PC-3 (cell line): ENCODE results near the gene SH3RF3. TPM values are rescaled to one million over a fixed set of nuclear protein-coding genes. Genes with fewer than 3 reads are reported as not detected.

ENCODE experiments used
- ATAC-seq: fragments of 200-7000 bp; cut with Tn5 transposase; 2 replicates; pipeline ENCODE4 v1.9.1; 2020; ENCODE audit warnings: mild to moderate bottlenecking, moderate library complexity
- BruUV-seq: library from RNA; stranded (reverse); fragments of 400-500 nt; replicated peaks from 2 replicates; lab custom pipeline; 2021; lab: Mats Ljungman, UMichigan
- CTCF ChIA-PET: fragments of 300-600 bp; sonication (Branson Sonifier 250); formaldehyde crosslinking; loops from one replicate; lab custom pipeline; 2022; ENCODE audit warnings: antibody characterized with exemption; lab: Charles Lee
- POLR2A ChIA-PET: fragments of 300-600 bp; sonication (Branson Sonifier 250); formaldehyde crosslinking; loops from one replicate; lab custom pipeline; 2022; ENCODE audit warnings: antibody characterized with exemption; ENCODE audit not compliant: unreplicated experiment; lab: Charles Lee
- DNase-seq: peaks from one replicate; pipeline ENCODE4 v3.0.0-alpha.2; 2015
- H2AFZ ChIP-seq: fragments of 300-600 bp; sonication (generic); 2 replicates; pipeline ENCODE4 v1.6.0; 2016; ENCODE audit warnings: antibody characterized with exemption, low read length
- H3F3A ChIP-seq: fragments of 300-600 bp; sonication (generic); one replicate; pipeline ENCODE4 v1.6.0; 2017; ENCODE audit warnings: antibody characterized with exemption, low read length, control low read depth, mild to moderate bottlenecking; ENCODE audit not compliant: unreplicated experiment
- H3K27ac ChIP-seq: fragments of 300-600 bp; sonication (generic); 2 replicates; pipeline ENCODE4 v1.5.1; 2016; ENCODE audit warnings: mild to moderate bottlenecking, low read length
- H3K27me3 ChIP-seq: fragments of 300-600 bp; sonication (generic); 2 replicates; pipeline ENCODE4 v1.6.1; 2016; ENCODE audit warnings: low read length, mixed read lengths
- H3K36me3 ChIP-seq: fragments of 300-600 bp; sonication (generic); 2 replicates; pipeline ENCODE4 v1.6.1; 2016; ENCODE audit warnings: low read depth, mixed run types, low read length, mixed read lengths
- H3K4me1 ChIP-seq: fragments of 300-600 bp; sonication (generic); 2 replicates; pipeline ENCODE4 v1.5.1; 2016; ENCODE audit warnings: low read length; ENCODE audit not compliant: insufficient read depth
- H3K4me2 ChIP-seq: fragments of 300-600 bp; sonication (generic); 2 replicates; pipeline ENCODE4 v1.6.0; 2016; ENCODE audit warnings: low read length
- H3K4me3 ChIP-seq: fragments of 300-600 bp; sonication (generic); 2 replicates; pipeline ENCODE4 v1.5.1; 2016; ENCODE audit warnings: mild to moderate bottlenecking, low read length, mixed read lengths
- H3K79me2 ChIP-seq: fragments of 300-600 bp; sonication (generic); 2 replicates; pipeline ENCODE4 v1.6.1; 2017; ENCODE audit warnings: low read length, mixed read lengths
- H3K9ac ChIP-seq: fragments of 300-600 bp; sonication (generic); 2 replicates; pipeline ENCODE4 v1.6.0; 2016; ENCODE audit warnings: mild to moderate bottlenecking, low read length
- H3K9me2 ChIP-seq: fragments of 300-600 bp; sonication (generic); replicated peaks from 2 replicates; pipeline ENCODE4 v1.6.1; 2016; ENCODE audit warnings: mixed run types, low read length, mixed read lengths
- H3K9me3 ChIP-seq: fragments of 300-600 bp; sonication (generic); 2 replicates; pipeline ENCODE4 v1.6.1; 2016; ENCODE audit warnings: low read length, mixed read lengths
- H4K20me1 ChIP-seq: fragments of 300-600 bp; sonication (generic); 2 replicates; pipeline ENCODE4 v1.6.1; 2016; ENCODE audit warnings: low read length, mixed read lengths
- CTCF ChIP-seq: fragments of 300-600 bp; sonication (generic); conservative IDR thresholded peaks from 2 replicates; pipeline ENCODE4 v1.5.1; 2017; ENCODE audit warnings: antibody characterized with exemption, low read depth, mild to moderate bottlenecking, low read length
- EZH2 ChIP-seq: fragments of 300-600 bp; sonication (generic); IDR thresholded peaks from one replicate; pipeline ENCODE4 v1.6.1; 2017; ENCODE audit warnings: antibody characterized with exemption, mild to moderate bottlenecking, low read length; ENCODE audit not compliant: unreplicated experiment
- EZH2phosphoT487 ChIP-seq: fragments of 300-600 bp; sonication (generic); IDR thresholded peaks from 2 replicates; pipeline ENCODE4 v1.6.1; 2018; ENCODE audit warnings: mild to moderate bottlenecking, antibody characterized with exemption, low read length, borderline replicate concordance
- intact Hi-C: fragments of 100-400 bp; cut with micrococcal nuclease; formaldehyde crosslinking; loops from 2 replicates; pipeline ENCODE4 v1.9.0; 2023
- total RNA-seq: library from RNA; depleted of rRNA; stranded (reverse); fragments of >200 nt; gene quantifications from 2 replicates; pipeline ENCODE4 v1.2.3, GENCODE V29; 2014

The SH3RF3 gene
- total RNA-seq, 1 experiment from 2014 or later = 11.7 TPM

GRCh38 chr2:109132626-109133025 is 3.6 kb downstream of the SH3RF3 start:
- H3K79me2 ChIP-seq = peaks cover 94% of the 10 kb centered on the region
- CTCF ChIA-PET = no interaction called here

GRCh38 chr2:109133746-109134145 is 4.7 kb downstream of the SH3RF3 start:
- ATAC-seq (no peak), DNase-seq (no peak)
- H3K36me3 ChIP-seq = no peaks in the 10 kb centered on the region
- intact Hi-C loops = loop anchor here (10.0 kb wide), 1 partner anchor 111 kb away; no protein-coding TSS in a partner anchor
- no peak overlapping the region for H3K27ac ChIP-seq
- no peaks in the 10 kb centered on the region for H3K27me3 ChIP-seq
- no peaks in the 10 kb centered on the region for H3K9me2 ChIP-seq
- TF ChIP-seq CTCF = no peak
- no peak for TF ChIP-seq EZH2phosphoT487
- no peak for TF ChIP-seq EZH2
- no peak overlapping the region for H3K4me3 ChIP-seq
- no TSS peak for BruUV-seq
- CTCF ChIA-PET = no interaction called here
- POLR2A ChIA-PET = no interaction called here
- peaks cover 29% of the 10 kb centered on the region for H3K4me1 ChIP-seq
- H2AFZ ChIP-seq = no peak overlapping the region
- peaks cover 55% of the 10 kb centered on the region for H4K20me1 ChIP-seq
- H3K9ac ChIP-seq = no peak overlapping the region
- no peaks in the 10 kb centered on the region for H3F3A ChIP-seq
- H3K4me2 ChIP-seq = no peak overlapping the region
- H3K79me2 ChIP-seq = peaks cover 100% of the 10 kb centered on the region
- no peaks in the 10 kb centered on the region for H3K9me3 ChIP-seq

More at GRCh38 chr2:109132626-109133025, 3.6 kb downstream of the SH3RF3 start:
- DNase-seq (no peak), ATAC-seq (no peak)
- Histone ChIP-seq H3K9ac (no peak overlapping the region), H3K36me3 (no peaks in the 10 kb centered on the region), H2AFZ (no peak overlapping the region), H3F3A (no peaks in the 10 kb centered on the region), H3K9me3 (no peaks in the 10 kb centered on the region), H3K4me3 (peak overlapping the region; percentile 91; the same call in 1 of the 2 replicates), H3K9me2 (no peaks in the 10 kb centered on the region), H3K27ac (no peak overlapping the region), H4K20me1 (peaks cover 52% of the 10 kb centered on the region), H3K4me1 (peaks cover 29% of the 10 kb centered on the region), H3K4me2 (peak overlapping the region; percentile 95), H3K27me3 (no peaks in the 10 kb centered on the region)
- TF ChIP-seq EZH2phosphoT487 = no peak
- no peak for TF ChIP-seq CTCF
- TF ChIP-seq EZH2 = no peak
- intact Hi-C loops = loop anchor here (10.0 kb wide), 1 partner anchor 112 kb away; no protein-coding TSS in a partner anchor
- BruUV-seq = no TSS peak
- POLR2A ChIA-PET = no interaction called here

- H3K9me3 ChIP-seq = no peaks in the 10 kb centered on the region
- no peak overlapping the region for H3K4me2 ChIP-seq
- TF ChIP-seq EZH2phosphoT487 (no peak), EZH2 (no peak), CTCF (no peak)
- no TSS peak for BruUV-seq
- H4K20me1 ChIP-seq = peaks cover 57% of the 10 kb centered on the region
- H3K9ac ChIP-seq = no peak overlapping the region
- H3K27me3 ChIP-seq = no peaks in the 10 kb centered on the region
- no peak overlapping the region for H3K27ac ChIP-seq
- no peaks in the 10 kb centered on the region for H3F3A ChIP-seq
- no peaks in the 10 kb centered on the region for H3K9me2 ChIP-seq
- ChIA-PET POLR2A (no interaction called here), CTCF (no interaction called here)
- intact Hi-C loops = loop anchor here (10.0 kb wide), 1 partner anchor 110 kb away; no protein-coding TSS in a partner anchor
- H2AFZ ChIP-seq = no peak overlapping the region
- no peak overlapping the region for H3K4me3 ChIP-seq
- H3K4me1 ChIP-seq = peaks cover 29% of the 10 kb centered on the region
- ATAC-seq (no peak), DNase-seq (no peak)
- H3K36me3 ChIP-seq = no peaks in the 10 kb centered on the region
- peaks cover 100% of the 10 kb centered on the region for H3K79me2 ChIP-seq
Measured at GRCh38 chr2:109134741-109135358, 5.8 kb downstream of the SH3RF3 start.
